HCT116 (cell line): ENCODE measurements around the gene TVP23A.

Experiments
- CTCF ChIP-seq, 3 experiments: fragments of 200-600 bp in 1 of 3; sonication (generic) in 1 of 3; IDR thresholded peaks in 2 of 3; conservative IDR thresholded peaks in 1 of 3; 2 replicates each; pipeline ENCODE4 v1.5.1; 2012 to 2017; ENCODE audit warnings: low read depth in 2 of 3, low read length in 2 of 3, antibody characterized with exemption in 1 of 3, borderline replicate concordance in 1 of 3, control low read depth in 1 of 3, mild to moderate bottlenecking in 1 of 3, mixed read lengths in 1 of 3, mixed run types in 1 of 3, moderate library complexity in 1 of 3; ENCODE audit not compliant: insufficient read depth in 1 of 3
- EGR1 ChIP-seq: IDR thresholded peaks from 2 replicates; pipeline ENCODE4 v1.6.1; 2012; ENCODE audit warnings: low read depth
- EZH2 ChIP-seq: fragments of 200-600 bp; sonication (generic); IDR thresholded peaks from 2 replicates; pipeline ENCODE4 v1.6.1; 2017; ENCODE audit warnings: antibody characterized with exemption, mixed run types
- EZH2phosphoT487 ChIP-seq: fragments of 200-600 bp; IDR thresholded peaks from 2 replicates; pipeline ENCODE4 v1.6.1; 2018; ENCODE audit warnings: antibody characterized with exemption, borderline replicate concordance
- POLR2A ChIP-seq: IDR thresholded peaks from 2 replicates; pipeline ENCODE4 v1.7.0; 2011; ENCODE audit warnings: borderline replicate concordance; ENCODE audit not compliant: insufficient read depth, insufficient read length; ENCODE audit errors: extremely low read depth
- POLR2AphosphoS5 ChIP-seq: IDR thresholded peaks from 2 replicates; pipeline ENCODE4 v1.6.1; 2011; ENCODE audit warnings: mild to moderate bottlenecking, low read depth, low read length, moderate library complexity
- RAD21 ChIP-seq: IDR thresholded peaks from 2 replicates; pipeline ENCODE4 v1.6.1; 2012; ENCODE audit warnings: low read depth, mild to moderate bottlenecking
- SRF ChIP-seq: IDR thresholded peaks from 2 replicates; pipeline ENCODE4 v1.6.1; 2012; ENCODE audit warnings: low read depth
- ZFX ChIP-seq: fragments of 450-650 bp; IDR thresholded peaks from 2 replicates; pipeline ENCODE4 v1.6.1; 2017
- ZNF274 ChIP-seq: fragments of 200-500 bp; sonication (Bioruptor generic); IDR thresholded peaks from 2 replicates; pipeline ENCODE4 v1.6.1; 2014; ENCODE audit warnings: mild to moderate bottlenecking, low read depth, low read length, inconsistent platforms
- TF ChIP-seq, protein P1 (sequence below): IDR thresholded peaks from 2 replicates; pipeline ENCODE4 v1.6.1; 2012

GRCh38 chr16:10753670-10754069 is 64.9 kb downstream of the TVP23A start:
- TF ChIP-seq POLR2AphosphoS5 (no peak), CTCF (IDR thresholded peaks at IDR 0.05 in 2 of 3, conservative IDR thresholded peaks at IDR 0.05 in 1 of 3; ENCODE audit: borderline replicate concordance in 1 of 3, insufficient read depth in 1 of 3, low read depth in 2 of 3, low read length in 2 of 3) (no peak), EGR1 (no peak), EZH2 (no peak), ZNF274 (no peak), RAD21 (no peak), POLR2A (no peak), ZFX (no peak), EZH2phosphoT487 (no peak), SRF (no peak)
- TF ChIP-seq, protein P1, sequence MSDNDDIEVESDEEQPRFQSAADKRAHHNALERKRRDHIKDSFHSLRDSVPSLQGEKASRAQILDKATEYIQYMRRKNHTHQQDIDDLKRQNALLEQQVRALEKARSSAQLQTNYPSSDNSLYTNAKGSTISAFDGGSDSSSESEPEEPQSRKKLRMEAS, result no peak
